Dendritic cell treated with granulocyte-macrophage colony-stimulating factor and Interleukin-4, amounts not matched to agents 40 ng/mL and 50 ng/mL, for 4 days (primary cell): ENCODE results near the gene PDE11A.

Experiments
- H3K27ac Mint-ChIP-seq: one replicate; pipeline ENCODE4 v1.8.0; 2022; ENCODE audit warnings: mild to moderate bottlenecking, mixed read lengths
- H3K27me3 Mint-ChIP-seq: one replicate; pipeline ENCODE4 v1.8.0; 2022; ENCODE audit warnings: mild to moderate bottlenecking, mixed read lengths
- H3K36me3 Mint-ChIP-seq: one replicate; pipeline ENCODE4 v1.8.0; 2022; ENCODE audit warnings: low read depth, mixed read lengths
- H3K4me1 Mint-ChIP-seq: one replicate; pipeline ENCODE4 v1.8.0; 2022; ENCODE audit warnings: low read depth, mixed read lengths
- H3K4me3 Mint-ChIP-seq: one replicate; pipeline ENCODE4 v1.8.0; 2022; ENCODE audit warnings: mild to moderate bottlenecking, moderate library complexity, mixed read lengths
- H3K9me3 Mint-ChIP-seq: one replicate; pipeline ENCODE4 v1.8.0; 2022; ENCODE audit warnings: mixed read lengths
- intact Hi-C: fragments of 100-400 bp; cut with micrococcal nuclease; formaldehyde crosslinking; loops from one replicate; pipeline ENCODE4 v1.15.0; 2022

PDE11A gene

DNA sequence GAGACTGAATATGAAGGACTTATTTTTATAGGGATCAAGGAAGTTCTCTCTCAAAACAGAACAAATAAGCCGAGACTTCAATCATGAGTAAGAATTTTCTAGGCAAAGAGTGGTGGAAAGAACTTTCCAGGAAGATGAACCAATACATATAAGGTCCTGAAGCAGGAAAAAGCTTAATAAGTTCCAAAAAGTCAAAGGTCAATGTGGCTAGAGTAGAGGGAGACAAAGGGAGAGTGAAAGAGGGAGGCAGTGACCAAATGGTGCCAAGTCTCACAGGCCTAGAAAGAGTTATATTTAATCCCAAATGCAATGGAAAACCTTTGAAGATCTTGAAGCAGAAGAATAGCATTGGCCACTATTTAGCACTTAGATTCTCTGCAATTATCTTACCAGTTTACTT, 56.0 kb downstream of the PDE11A start:
- Mint-ChIP-seq H3K9me3 (no peaks in the 10 kb centered on the region), H3K4me1 (no peaks in the 10 kb centered on the region), H3K36me3 (no peaks in the 10 kb centered on the region), H3K27ac (no peak overlapping the region), H3K4me3 (no peak overlapping the region), H3K27me3 (no peaks in the 10 kb centered on the region)
- intact Hi-C loops: no loop called here

DNA sequence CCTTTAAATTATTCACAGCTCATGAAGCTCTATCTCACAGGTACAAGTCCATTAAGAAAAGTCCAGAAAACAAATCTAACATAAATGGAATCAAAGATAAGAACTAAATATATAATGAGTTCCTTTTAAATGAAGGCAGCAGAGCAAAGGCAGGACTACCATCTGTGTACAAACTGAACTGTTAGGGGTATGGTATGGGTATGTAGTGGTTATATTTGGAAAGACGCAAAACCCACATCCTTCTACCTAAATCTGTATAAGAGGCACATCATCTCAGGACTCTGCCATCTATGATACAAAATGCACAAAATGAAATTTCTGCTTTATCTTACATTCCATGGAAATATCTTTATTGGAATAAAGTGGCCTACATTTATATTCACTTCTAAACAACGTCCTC, 59.9 kb downstream of the PDE11A start:
- intact Hi-C loops: no loop called here
- no peak overlapping the region for H3K4me3 Mint-ChIP-seq
- no peaks in the 10 kb centered on the region for H3K27me3 Mint-ChIP-seq
- H3K4me1 Mint-ChIP-seq: no peaks in the 10 kb centered on the region
- no peak overlapping the region for H3K27ac Mint-ChIP-seq
- H3K36me3 Mint-ChIP-seq: no peaks in the 10 kb centered on the region
- no peaks in the 10 kb centered on the region for H3K9me3 Mint-ChIP-seq

DNA sequence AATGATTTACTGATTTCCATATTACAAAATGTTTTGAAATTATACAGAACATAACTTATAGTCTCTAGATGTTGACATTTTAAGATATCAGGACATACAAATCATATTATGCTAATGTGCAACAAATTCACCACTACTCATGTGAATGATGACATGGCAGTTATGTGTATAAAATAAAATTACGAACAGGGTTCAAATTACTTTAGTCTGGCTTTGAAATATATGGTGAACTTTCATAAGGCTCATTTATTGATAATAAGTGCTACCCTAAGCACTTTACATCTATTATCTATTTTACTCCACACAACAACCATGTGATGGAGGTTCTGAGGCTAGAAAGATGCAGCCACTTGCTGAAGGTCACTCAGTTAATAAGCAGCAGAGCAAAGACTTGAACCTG, 62.8 kb downstream of the PDE11A start:
- Mint-ChIP-seq H3K4me1 (no peaks in the 10 kb centered on the region), H3K4me3 (no peak overlapping the region), H3K27ac (no peak overlapping the region), H3K27me3 (no peaks in the 10 kb centered on the region), H3K9me3 (no peaks in the 10 kb centered on the region), H3K36me3 (no peaks in the 10 kb centered on the region)
- intact Hi-C loops: no loop called here

DNA sequence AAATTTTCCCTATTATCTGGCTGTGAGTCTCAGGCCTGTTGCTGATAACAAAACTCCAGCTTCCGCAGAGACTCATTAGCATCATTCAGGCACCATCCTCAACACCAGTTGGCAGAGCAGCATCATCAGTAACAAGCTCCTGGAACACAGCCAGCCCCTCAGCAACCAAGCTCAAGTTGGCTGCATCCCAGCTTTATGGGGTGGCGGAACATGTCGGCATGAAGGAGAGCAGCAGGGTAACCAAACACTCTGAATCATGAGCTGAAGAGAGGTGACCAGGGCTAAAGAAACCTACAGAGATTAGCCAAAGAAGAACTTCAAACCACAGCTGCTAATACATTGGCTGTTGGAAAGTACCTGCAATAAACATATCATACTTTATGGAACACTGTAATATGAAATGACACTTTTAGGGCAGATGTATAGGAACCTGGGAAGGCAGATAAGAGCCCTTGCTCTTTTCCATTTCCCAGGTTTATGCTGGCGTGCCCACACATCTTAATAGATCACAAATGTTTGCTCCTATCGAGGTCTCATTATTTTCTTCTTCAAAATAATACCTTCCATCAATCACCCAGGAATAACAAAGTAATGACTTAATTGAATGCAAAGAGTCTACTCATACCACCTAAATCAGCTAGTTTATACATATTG, 63.8 kb downstream of the PDE11A start:
- no peaks in the 10 kb centered on the region for H3K36me3 Mint-ChIP-seq
- H3K9me3 Mint-ChIP-seq: no peaks in the 10 kb centered on the region
- no peaks in the 10 kb centered on the region for H3K27me3 Mint-ChIP-seq
- no peak overlapping the region for H3K4me3 Mint-ChIP-seq
- intact Hi-C loops: no loop called here
- no peaks in the 10 kb centered on the region for H3K4me1 Mint-ChIP-seq
- H3K27ac Mint-ChIP-seq: no peak overlapping the region

DNA sequence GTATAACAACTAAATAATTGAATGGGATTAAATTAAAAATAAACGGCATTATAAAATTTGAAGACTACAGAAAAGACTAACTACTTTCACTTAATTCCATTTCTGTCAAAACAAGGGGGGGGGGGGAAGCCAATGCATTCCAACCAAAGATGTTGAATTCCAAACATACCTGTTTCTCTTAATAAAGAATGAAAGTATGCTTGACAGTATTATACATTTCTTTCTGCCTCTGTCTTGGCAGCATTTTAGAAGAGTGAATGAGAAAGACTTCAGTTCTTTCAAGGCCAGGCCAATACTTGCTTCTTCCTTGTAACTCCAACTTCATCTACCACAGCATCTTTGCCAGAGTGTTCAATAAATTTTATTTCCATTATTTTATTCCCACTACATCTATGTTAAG, 65.9 kb downstream of the PDE11A start:
- H3K4me1 Mint-ChIP-seq: no peaks in the 10 kb centered on the region
- no peak overlapping the region for H3K27ac Mint-ChIP-seq
- no peaks in the 10 kb centered on the region for H3K27me3 Mint-ChIP-seq
- intact Hi-C loops: no loop called here
- H3K36me3 Mint-ChIP-seq: no peaks in the 10 kb centered on the region
- H3K9me3 Mint-ChIP-seq: no peaks in the 10 kb centered on the region
- H3K4me3 Mint-ChIP-seq: no peak overlapping the region

DNA sequence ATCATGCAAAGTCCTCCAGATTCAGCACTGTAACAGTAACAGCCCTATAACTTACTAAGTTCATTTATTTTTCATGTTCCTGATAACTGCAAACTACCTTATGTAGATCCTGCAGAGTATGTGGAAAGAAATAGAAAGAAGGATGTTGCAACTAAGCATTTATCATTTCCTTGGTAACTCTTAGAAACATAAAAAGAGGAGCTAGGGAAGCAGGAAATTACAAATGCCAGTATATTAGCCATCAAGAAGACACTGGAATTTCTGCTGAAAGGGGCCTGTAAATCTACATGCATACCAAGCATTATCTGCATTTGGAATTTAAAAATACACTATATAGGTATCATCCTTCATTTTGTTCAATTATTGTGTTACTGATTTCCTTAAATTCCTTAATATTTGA, 66.8 kb downstream of the PDE11A start:
- Mint-ChIP-seq H3K4me3 (no peak overlapping the region), H3K4me1 (no peaks in the 10 kb centered on the region), H3K9me3 (no peaks in the 10 kb centered on the region), H3K36me3 (no peaks in the 10 kb centered on the region), H3K27ac (no peak overlapping the region), H3K27me3 (no peaks in the 10 kb centered on the region)
- intact Hi-C loops: no loop called here

DNA sequence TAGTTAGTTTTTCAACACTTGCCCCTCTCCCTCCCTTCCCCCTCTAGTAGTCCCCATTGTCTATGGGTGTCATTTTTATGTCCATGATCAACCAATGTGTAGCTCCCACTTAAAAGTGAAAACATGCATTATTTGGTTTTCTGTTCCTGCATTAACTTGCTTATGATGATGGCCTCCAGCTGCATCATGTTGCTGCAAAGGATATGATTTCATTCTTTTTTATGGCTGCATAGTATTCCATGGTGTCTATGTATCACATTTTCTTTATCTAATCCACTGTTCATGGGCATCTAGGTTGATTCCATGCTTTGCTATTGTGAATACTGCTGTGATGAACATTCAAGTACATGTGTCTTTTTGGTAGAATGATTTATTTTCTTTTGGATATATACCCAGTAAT, 70.5 kb downstream of the PDE11A start:
- Mint-ChIP-seq H3K27ac (no peak overlapping the region), H3K27me3 (no peaks in the 10 kb centered on the region), H3K36me3 (no peaks in the 10 kb centered on the region), H3K4me3 (no peak overlapping the region), H3K9me3 (no peaks in the 10 kb centered on the region), H3K4me1 (no peaks in the 10 kb centered on the region)
- intact Hi-C loops: no loop called here

DNA sequence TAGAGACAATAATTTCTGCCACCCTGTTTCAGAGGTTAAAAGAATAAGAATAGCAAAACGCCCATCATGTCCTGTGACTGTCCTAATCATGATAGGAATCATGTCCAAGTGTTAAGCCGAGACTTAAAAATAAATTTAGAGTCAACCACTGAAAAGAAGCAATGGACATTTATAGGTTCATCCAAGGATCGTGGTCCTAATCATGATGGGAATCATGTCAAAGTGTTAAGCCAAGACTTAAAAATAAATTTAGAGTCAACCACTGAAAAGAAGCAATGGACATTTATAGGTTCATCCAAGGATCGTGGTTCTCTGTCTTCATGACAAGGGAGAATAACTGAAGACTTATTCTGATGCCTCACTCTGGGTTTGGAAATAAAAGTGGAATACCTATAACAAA, 73.6 kb downstream of the PDE11A start:
- intact Hi-C loops: no loop called here
- no peaks in the 10 kb centered on the region for H3K36me3 Mint-ChIP-seq
- no peaks in the 10 kb centered on the region for H3K27me3 Mint-ChIP-seq
- H3K9me3 Mint-ChIP-seq: no peaks in the 10 kb centered on the region
- H3K4me3 Mint-ChIP-seq: no peak overlapping the region
- H3K27ac Mint-ChIP-seq: no peak overlapping the region
- no peaks in the 10 kb centered on the region for H3K4me1 Mint-ChIP-seq

DNA sequence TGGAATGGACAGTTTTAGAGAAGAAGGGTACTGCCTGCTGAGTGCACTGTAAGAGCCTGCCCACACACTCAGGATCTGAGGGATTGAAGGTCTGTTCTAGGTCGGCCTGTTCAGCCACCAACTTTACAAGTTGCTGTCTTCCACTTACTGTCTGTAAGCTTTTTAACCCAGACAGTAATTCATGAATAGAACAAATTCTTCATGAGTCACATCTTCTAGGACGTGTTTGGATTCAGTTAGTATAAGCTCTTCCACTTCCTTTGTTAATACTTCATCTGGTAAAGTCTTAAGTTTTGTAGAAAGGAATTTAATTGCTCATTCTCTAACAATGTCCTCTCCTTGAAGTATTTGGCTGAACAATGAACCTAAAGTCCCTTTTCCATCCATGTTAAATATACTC, 74.6 kb downstream of the PDE11A start:
- H3K27ac Mint-ChIP-seq: no peak overlapping the region
- no peaks in the 10 kb centered on the region for H3K36me3 Mint-ChIP-seq
- H3K4me3 Mint-ChIP-seq: no peak overlapping the region
- no peaks in the 10 kb centered on the region for H3K27me3 Mint-ChIP-seq
- H3K4me1 Mint-ChIP-seq: no peaks in the 10 kb centered on the region
- H3K9me3 Mint-ChIP-seq: no peaks in the 10 kb centered on the region
- intact Hi-C loops: no loop called here

DNA sequence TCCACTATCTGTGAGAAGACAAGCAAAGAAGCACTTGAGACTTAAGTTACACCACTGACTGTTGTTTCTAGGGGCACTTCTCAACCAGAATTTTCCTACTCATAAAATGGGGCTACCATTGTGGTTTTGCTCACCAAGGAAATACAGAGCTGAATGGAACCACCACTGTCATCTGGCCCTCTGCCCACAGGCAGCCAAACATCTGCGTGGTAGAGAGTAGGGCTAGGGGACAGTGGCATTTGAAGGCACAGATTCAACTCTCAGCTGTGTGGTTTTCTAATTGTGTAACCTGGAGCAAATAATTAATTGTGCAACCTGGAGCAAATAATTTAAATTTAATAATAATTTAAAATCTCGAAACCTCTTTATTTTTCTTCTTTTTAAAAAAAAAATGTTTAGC, 79.6 kb downstream of the PDE11A start:
- intact Hi-C loops: no loop called here
- no peaks in the 10 kb centered on the region for H3K36me3 Mint-ChIP-seq
- H3K4me3 Mint-ChIP-seq: no peak overlapping the region
- H3K4me1 Mint-ChIP-seq: no peaks in the 10 kb centered on the region
- H3K9me3 Mint-ChIP-seq: no peaks in the 10 kb centered on the region
- H3K27me3 Mint-ChIP-seq: no peaks in the 10 kb centered on the region
- no peak overlapping the region for H3K27ac Mint-ChIP-seq

DNA sequence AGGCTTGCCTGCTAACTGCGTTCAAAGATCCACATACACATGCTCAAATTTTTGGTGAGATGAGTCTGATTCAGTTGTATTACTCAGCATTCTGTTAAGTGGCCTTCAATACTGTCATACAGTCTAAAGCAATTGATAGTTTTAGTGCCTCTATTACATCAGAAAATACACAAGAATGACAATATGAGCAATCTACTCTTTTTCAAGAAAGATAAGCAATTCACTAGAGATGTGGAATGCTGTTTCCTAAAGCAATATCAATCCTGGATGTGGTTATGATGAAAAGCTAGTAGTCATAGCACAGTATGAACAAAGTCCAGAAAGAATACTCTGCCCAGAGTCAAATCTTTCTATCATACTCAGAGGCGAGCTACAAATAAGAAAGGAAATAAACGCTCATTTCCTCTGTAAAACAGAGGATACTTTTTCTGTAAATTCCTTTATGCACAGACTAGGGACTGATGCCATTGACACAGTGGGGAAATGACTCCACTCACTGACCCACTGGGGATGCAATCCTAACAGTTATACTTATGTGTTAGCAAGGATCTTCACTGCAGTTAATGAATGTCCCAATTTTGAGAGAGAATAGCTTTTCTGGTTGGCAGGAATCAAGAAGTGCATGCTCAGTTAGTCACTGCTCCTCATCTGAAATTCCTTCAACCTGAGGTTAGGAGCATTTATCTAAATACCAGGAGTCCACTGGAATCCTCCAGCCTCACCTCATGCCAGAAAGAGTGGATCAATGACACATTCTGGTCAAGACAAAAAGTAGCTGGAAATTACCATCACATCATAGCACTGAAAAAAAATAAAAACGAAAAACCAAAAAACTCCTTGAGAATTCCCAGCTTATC, 83.3 kb downstream of the PDE11A start:
- Mint-ChIP-seq H3K9me3 (no peaks in the 10 kb centered on the region), H3K27me3 (no peaks in the 10 kb centered on the region), H3K4me3 (no peak overlapping the region), H3K4me1 (no peaks in the 10 kb centered on the region), H3K27ac (no peak overlapping the region), H3K36me3 (no peaks in the 10 kb centered on the region)
- intact Hi-C loops: no loop called here

DNA sequence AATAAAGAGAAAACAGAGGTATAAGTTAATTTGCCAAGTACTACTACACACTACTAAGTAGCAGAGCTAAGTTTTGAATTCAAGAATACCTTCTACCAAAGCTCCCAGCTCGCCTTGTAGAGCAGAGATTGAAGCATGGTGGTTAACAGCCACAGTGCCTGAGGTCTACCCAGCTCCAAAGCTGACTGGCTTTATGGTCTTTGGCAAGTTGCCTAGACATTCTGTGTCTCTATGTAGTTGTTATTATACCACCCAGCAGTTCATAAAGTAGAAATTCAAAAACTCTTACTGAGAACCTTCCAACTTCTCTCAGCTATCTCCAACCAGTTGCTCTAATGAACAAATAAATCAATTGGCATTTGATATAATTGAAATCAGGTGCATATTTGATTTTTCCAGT, 87.8 kb downstream of the PDE11A start:
- H3K27ac Mint-ChIP-seq: no peak overlapping the region
- intact Hi-C loops: no loop called here
- no peaks in the 10 kb centered on the region for H3K9me3 Mint-ChIP-seq
- H3K27me3 Mint-ChIP-seq: no peaks in the 10 kb centered on the region
- no peak overlapping the region for H3K4me3 Mint-ChIP-seq
- no peaks in the 10 kb centered on the region for H3K4me1 Mint-ChIP-seq
- H3K36me3 Mint-ChIP-seq: no peaks in the 10 kb centered on the region

DNA sequence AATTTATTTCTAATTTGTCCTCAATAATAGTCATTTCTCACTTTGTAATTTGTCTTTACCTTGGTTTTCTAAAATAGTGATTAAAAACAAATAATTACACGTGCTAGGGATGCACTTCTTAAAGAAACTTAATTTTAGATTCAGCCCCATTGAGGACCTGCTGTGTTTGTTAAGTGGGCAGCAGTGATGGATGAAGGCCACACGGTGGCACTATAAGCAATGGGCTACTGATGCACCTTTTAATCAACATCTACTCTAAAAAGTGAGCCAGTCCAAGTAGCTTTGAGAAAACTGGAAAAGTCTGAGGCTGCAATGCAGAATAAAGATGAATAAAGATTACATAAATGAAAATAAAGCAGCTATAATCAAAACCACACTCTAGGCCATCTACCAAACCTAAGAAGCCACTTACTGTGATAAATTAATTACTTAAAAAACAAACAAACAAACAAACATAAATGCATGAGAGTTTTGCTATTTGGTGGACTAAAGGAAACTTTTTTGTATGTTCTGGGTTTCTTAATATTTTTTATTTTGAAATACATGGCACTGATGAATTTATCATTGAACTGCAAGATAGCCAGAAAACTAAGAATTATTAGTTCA, 89.3 kb downstream of the PDE11A start:
- H3K36me3 Mint-ChIP-seq: no peaks in the 10 kb centered on the region
- H3K4me1 Mint-ChIP-seq: no peaks in the 10 kb centered on the region
- H3K27me3 Mint-ChIP-seq: no peaks in the 10 kb centered on the region
- H3K4me3 Mint-ChIP-seq: no peak overlapping the region
- H3K9me3 Mint-ChIP-seq: no peaks in the 10 kb centered on the region
- H3K27ac Mint-ChIP-seq: no peak overlapping the region
- intact Hi-C loops: no loop called here

DNA sequence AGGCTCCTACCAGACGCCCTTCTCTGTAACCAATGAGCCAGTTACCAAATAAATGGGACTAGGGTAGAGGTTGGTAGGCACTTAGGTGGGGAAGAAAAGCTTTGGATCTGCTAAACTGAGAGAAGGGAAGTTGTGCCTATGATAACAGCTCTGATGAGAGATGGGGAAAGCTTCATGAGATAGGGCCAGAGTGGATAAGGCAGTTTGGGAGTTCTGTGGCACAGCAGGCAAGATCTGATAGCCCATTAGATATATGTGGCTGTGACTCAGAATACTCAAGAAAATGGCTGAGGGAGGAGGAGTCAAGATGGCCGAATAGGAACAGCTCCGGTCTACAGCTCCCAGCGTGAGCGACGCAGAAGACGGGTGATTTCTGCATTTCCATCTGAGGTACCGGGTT, 99.8 kb downstream of the PDE11A start:
- H3K4me3 Mint-ChIP-seq: no peak overlapping the region
- no peaks in the 10 kb centered on the region for H3K4me1 Mint-ChIP-seq
- no peaks in the 10 kb centered on the region for H3K36me3 Mint-ChIP-seq
- no peaks in the 10 kb centered on the region for H3K27me3 Mint-ChIP-seq
- no peaks in the 10 kb centered on the region for H3K9me3 Mint-ChIP-seq
- intact Hi-C loops: no loop called here
- no peak overlapping the region for H3K27ac Mint-ChIP-seq
